ENCODE results near the gene GLT6D1. TPM values are rescaled to one million over a fixed set of nuclear protein-coding genes. Genes with fewer than 3 reads are reported as not detected.

GLT6D1 gene
- total and polyA plus RNA-seq, 2 of the 13 experiments (the other 11 are each of a cell fraction or from before 2014, with no cell fraction given), result not detected

DNA sequence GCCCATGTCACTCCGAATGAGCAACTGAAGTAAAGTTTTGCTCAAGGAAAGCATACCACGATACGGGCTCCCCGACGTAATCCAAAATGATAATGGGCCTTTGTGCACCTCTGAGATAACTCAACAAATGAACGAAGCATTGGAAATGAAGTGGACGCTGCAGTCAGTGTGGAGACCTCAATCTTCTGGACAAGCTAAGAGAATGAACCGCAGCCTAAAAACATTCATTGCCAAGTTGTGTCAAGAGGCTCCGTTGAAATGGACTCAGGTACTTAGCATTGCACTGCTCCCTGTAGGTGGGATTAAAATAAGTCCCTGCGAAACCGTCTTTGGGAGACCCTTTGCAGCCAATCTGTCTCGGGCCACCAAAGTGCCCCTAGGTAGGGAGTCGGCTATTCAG, 19.9 kb upstream of the GLT6D1 start (continued):
- TF ChIP-seq, protein P1, sequence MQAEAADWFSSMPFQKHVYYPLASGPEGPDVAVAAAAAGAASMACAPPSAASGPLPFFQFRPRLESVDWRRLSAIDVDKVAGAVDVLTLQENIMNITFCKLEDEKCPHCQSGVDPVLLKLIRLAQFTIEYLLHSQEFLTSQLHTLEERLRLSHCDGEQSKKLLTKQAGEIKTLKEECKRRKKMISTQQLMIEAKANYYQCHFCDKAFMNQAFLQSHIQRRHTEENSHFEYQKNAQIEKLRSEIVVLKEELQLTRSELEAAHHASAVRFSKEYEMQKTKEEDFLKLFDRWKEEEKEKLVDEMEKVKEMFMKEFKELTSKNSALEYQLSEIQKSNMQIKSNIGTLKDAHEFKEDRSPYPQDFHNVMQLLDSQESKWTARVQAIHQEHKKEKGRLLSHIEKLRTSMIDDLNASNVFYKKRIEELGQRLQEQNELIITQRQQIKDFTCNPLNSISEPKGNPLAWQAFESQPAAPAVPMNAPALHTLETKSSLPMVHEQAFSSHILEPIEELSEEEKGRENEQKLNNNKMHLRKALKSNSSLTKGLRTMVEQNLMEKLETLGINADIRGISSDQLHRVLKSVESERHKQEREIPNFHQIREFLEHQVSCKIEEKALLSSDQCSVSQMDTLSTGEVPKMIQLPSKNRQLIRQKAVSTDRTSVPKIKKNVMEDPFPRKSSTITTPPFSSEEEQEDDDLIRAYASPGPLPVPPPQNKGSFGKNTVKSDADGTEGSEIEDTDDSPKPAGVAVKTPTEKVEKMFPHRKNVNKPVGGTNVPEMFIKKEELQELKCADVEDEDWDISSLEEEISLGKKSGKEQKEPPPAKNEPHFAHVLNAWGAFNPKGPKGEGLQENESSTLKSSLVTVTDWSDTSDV (CRISPR knock-in tag; IDR thresholded peaks at IDR 0.05), result no peak
- TF ChIP-seq ARHGAP35 (CRISPR knock-in tag; IDR thresholded peaks at IDR 0.05; ENCODE audit: borderline replicate concordance) (no peak), SMYD3 (CRISPR knock-in tag; IDR thresholded peaks at IDR 0.05) (no peak), HNRNPLL (IDR thresholded peaks at IDR 0.05; ENCODE audit: low read depth, low read length, poor library complexity, severe bottlenecking) (no peak), TOPORS (CRISPR knock-in tag; IDR thresholded peaks at IDR 0.05) (no peak), HNRNPUL1 (IDR thresholded peaks at IDR 0.05; ENCODE audit: low read depth, low read length) (no peak), SRF (IDR thresholded peaks at IDR 0.05; ENCODE audit: low read depth, low read length) (no peak), HMGXB3 (CRISPR knock-in tag; IDR thresholded peaks at IDR 0.05; ENCODE audit: borderline replicate concordance) (no peak), ZSCAN20 (CRISPR knock-in tag; IDR thresholded peaks at IDR 0.05; ENCODE audit: borderline replicate concordance) (no peak)
